Thoracic aorta (tissue), 2 donors: ENCODE results near the gene IL17C. TPM values are rescaled to one million over a fixed set of nuclear protein-coding genes. Genes with fewer than 3 reads are reported as not detected.

ENCODE experiments used
- ATAC-seq: fragments of 150-250 bp; one replicate; pipeline ENCODE4 v1.8.0; 2017; ENCODE audit warnings: low read depth; ENCODE audit not compliant: insufficient number of reproducible peaks, low FRiP score
- DNase-seq: peaks from one replicate; pipeline ENCODE4 v3.0.0-alpha.2; 2020; ENCODE audit warnings: low spot score
- H3K27ac ChIP-seq, 2 donors: fragments of 200-600 bp; sonication (generic); 1 replicate in 1 of 2; 2 replicates in 1 of 2; pipeline ENCODE4 v1.5.1; 2016; ENCODE audit warnings: mild to moderate bottlenecking in 2 of 2, moderate library complexity in 2 of 2
- H3K27me3 ChIP-seq: fragments of 200-600 bp; sonication (generic); replicated peaks from 2 replicates; pipeline ENCODE4 v1.6.0; 2016; ENCODE audit warnings: mild to moderate bottlenecking; ENCODE audit not compliant: insufficient read depth
- H3K36me3 ChIP-seq: fragments of 200-600 bp; sonication (generic); one replicate; pipeline ENCODE4 v1.5.1; 2016
- H3K4me1 ChIP-seq, 2 donors: fragments of 200-600 bp; sonication (generic); 1 replicate in 1 of 2; 2 replicates in 1 of 2; pipeline versions ENCODE4 v1.5.1 to v1.6.0; 2016; ENCODE audit warnings: low read depth in 2 of 2, mild to moderate bottlenecking in 1 of 2; ENCODE audit not compliant: control insufficient read depth in 1 of 2
- H3K4me3 ChIP-seq: fragments of 200-600 bp; sonication (generic); 2 replicates; pipeline ENCODE4 v1.5.1; 2016; ENCODE audit warnings: mild to moderate bottlenecking
- H3K9me3 ChIP-seq: fragments of 200-600 bp; sonication (generic); 2 replicates; pipeline ENCODE4 v1.5.1; 2016
- total RNA-seq, 2 donors: library from RNA; depleted of rRNA; stranded (reverse); fragments of >200 nt; gene quantifications; one replicate each; pipeline versions ENCODE4 v1.1.0 to v1.2.3, GENCODE V29; 2016
- TF ChIP-seq, protein P1 (sequence below): fragments of 200-600 bp; sonication (generic); IDR thresholded peaks from one replicate; pipeline ENCODE4 v1.5.1; 2019; ENCODE audit warnings: antibody characterized with exemption

The IL17C gene
- total RNA-seq, 2 donors from 2014 or later = 0.92 TPM; not detected in 1

DNA sequence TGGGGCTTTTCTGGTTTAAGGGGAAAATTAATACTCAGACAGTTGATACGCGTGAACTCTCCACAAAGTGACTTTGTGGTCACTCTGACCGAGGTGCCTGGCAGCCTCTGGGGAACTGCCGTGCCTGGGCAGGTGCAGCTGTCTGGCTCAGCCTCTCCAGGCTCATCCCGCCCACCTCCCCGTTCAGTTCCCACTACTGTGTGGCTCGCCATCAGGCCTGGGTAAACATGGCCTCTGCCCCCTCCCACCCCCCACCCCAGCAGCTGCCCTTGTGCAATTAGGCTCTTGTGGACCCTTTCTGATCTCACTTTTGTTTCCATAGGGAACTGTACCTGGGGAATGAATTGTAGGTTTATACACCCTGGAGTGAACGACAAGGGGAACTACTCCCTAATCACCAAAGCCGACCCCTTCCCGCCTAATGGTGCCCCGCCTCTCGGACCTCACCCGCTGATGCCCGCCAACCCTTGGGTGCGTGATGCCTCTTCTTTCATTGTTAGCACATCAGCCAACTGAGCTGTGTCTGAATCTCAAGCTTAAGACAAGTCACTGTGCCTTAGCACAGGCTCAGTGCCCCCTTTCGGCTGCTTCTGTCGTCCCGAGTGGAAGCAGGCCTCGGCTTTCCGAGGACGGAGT is 40.4 kb upstream of the IL17C start:
- no peak overlapping the region for H3K27ac ChIP-seq
- no peak for DNase-seq
- H3K4me1 ChIP-seq = no peaks in the 10 kb centered on the region
- no peaks in the 10 kb centered on the region for H3K9me3 ChIP-seq
- H3K36me3 ChIP-seq = peaks cover 22% of the 10 kb centered on the region
- no peak for ATAC-seq
- H3K27me3 ChIP-seq = no peaks in the 10 kb centered on the region
- H3K4me3 ChIP-seq = no peak overlapping the region
- TF ChIP-seq, protein P1, sequence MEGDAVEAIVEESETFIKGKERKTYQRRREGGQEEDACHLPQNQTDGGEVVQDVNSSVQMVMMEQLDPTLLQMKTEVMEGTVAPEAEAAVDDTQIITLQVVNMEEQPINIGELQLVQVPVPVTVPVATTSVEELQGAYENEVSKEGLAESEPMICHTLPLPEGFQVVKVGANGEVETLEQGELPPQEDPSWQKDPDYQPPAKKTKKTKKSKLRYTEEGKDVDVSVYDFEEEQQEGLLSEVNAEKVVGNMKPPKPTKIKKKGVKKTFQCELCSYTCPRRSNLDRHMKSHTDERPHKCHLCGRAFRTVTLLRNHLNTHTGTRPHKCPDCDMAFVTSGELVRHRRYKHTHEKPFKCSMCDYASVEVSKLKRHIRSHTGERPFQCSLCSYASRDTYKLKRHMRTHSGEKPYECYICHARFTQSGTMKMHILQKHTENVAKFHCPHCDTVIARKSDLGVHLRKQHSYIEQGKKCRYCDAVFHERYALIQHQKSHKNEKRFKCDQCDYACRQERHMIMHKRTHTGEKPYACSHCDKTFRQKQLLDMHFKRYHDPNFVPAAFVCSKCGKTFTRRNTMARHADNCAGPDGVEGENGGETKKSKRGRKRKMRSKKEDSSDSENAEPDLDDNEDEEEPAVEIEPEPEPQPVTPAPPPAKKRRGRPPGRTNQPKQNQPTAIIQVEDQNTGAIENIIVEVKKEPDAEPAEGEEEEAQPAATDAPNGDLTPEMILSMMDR = no peak

DNA sequence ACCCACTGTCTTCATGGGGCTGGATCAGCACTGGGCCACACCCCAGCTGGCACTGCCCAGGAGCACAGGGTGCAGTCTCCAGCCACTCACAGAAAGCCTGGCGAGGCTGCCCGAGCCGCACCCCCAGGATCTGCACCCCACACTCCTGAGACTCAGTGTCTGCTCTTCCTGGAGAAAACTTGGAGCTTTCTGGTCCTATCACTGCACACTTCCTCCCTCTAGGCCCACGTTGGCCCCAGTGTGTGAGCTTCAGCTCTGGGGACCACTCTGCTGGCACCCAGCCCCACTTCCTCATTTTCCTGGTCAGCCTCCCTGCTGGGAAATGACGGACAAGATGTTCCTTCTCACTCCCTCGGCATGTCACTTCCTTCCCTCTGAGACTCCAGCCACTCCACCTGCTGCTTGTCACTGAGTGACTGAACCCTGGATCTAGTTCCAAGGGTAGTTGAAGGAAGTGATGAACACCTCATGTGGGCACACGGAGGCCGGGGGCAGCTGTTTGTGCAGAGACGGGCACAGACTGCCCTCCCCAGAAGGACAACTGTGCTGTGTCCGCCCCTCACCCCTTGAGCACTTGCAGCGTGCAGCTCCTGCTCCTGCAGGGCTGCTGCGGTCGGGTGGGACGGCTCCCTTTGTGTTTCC is 39.2 kb upstream of the IL17C start:
- Histone ChIP-seq H3K36me3 (peaks cover 22% of the 10 kb centered on the region), H3K27me3 (no peaks in the 10 kb centered on the region), H3K4me3 (no peak overlapping the region), H3K4me1 (no peaks in the 10 kb centered on the region), H3K27ac (peak overlapping the region in 1 of 2 donors; percentile 15), H3K9me3 (no peaks in the 10 kb centered on the region)
- ATAC-seq (no peak), DNase-seq (peak; percentile 17)
- TF ChIP-seq, protein P1 = no peak

DNA sequence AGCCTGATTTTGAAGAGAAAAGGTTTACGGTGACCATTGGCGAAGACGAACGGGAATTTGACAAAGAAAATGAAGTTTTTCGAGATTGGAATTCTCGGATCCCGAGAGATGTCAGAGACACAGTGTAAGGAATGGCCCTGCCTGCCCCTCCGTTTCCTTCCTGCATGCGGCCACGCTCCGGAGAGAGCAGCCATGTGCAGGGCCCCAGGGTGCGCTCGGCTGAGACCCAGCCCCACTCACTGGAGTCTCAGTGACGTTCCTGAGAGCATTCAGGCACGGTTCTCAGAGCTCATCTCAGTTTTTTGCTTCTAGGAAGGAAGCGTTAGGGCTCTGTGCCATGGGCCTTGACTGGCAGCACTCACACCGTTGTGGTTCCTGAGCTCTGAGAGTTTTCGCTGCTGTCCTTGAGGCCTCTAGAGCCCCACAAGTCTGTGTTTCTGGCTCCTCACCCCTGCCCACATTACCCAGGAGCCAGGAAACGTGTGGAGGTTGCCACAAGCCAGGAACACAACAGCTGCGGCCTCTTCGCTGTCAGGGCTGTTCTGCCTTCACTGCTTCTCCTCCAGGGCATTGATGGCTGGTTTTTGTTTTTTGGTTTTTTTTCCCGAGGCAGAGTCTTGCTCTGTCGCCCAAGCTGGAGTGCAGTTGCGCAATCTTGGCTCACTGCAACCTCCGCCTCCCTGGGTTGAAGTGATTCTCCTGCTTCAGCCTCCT is 38.4 kb upstream of the IL17C start:
- Histone ChIP-seq H3K4me3 (no peak overlapping the region), H3K9me3 (no peaks in the 10 kb centered on the region), H3K36me3 (peaks cover 24% of the 10 kb centered on the region), H3K27ac (peak overlapping the region in 1 of 2 donors; percentile 15), H3K4me1 (no peaks in the 10 kb centered on the region), H3K27me3 (no peaks in the 10 kb centered on the region)
- no peak for DNase-seq
- TF ChIP-seq, protein P1 = no peak
- no peak for ATAC-seq

DNA sequence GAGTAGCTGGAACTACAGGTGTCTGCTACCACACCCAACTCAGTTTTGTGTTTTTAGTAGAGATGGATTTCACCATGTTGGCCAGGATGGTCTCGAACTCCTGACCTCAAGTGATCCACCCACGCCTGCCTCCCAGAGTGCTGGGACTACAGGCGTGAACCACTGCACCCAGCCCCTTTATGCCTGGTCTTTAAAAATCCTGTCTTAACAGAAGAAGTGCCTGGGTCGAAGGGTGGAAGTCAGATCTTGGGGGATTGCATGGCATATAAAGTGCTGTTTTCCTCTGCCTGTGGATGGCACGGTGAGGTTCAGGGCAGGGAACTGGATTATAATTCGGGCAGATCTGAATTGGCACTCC is 37.9 kb upstream of the IL17C start:
- peaks cover 27% of the 10 kb centered on the region for H3K36me3 ChIP-seq
- no peak overlapping the region for H3K27ac ChIP-seq
- DNase-seq = no peak
- H3K4me3 ChIP-seq = no peak overlapping the region
- TF ChIP-seq, protein P1 = no peak
- H3K9me3 ChIP-seq = no peaks in the 10 kb centered on the region
- no peaks in the 10 kb centered on the region for H3K4me1 ChIP-seq
- no peak for ATAC-seq
- H3K27me3 ChIP-seq = no peaks in the 10 kb centered on the region

DNA sequence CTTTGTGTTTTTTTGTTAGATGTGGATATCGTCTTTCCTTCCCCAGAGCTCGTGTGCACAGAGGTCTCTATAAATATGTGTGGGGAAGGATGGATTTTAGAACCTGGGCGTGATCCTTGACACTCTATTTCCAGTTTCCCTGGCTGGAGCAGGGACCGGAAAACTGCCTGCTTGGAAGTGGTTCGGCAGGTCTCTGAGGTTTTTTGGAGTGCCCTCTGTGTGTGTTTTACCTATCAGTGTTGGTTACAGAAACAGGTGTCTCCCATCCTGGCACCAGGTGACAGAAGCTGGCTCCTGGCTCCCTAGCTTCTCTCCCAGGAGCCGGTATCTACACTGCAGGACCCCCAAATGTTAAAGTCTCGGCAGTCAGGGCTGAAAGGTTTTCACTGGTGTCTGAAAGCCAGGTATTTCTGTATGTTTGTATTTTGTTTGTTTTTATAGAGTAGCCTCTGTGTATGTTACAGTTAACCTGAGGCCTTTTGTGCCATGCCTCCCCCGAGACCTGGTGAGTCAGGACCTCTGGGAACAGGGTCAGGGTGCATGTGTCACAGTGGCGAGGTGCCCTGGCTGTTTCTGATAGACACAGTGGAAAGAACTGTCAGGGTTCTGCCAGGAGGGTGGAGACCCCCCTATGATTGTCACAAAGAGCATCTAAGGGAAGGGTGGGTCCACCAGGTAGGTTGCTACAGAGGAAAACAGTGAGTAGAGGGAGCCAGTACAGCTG is 36.9 kb upstream of the IL17C start:
- no peak for DNase-seq
- Histone ChIP-seq H3K36me3 (peaks cover 27% of the 10 kb centered on the region), H3K9me3 (no peaks in the 10 kb centered on the region), H3K4me1 (no peaks in the 10 kb centered on the region), H3K27ac (no peak overlapping the region), H3K4me3 (no peak overlapping the region), H3K27me3 (no peaks in the 10 kb centered on the region)
- no peak for ATAC-seq
- TF ChIP-seq, protein P1 = no peak
